GM19455 (cell line): Measurements from ENCODE around the gene PCDHGA2.
A peak's percentile ranks its signal among the peaks of the same experiment; 100 is the strongest.
"Not testable (repeated sequence)": the region's sequence is repeated elsewhere in the genome, so short reads cannot be mapped to it uniquely, and the experiment has no call there.

Experiments
- ATAC-seq: cut with Tn5 transposase; IDR thresholded peaks from one replicate; pipeline ENCODE4 v1.9.1; 2021; ENCODE audit not compliant: unreplicated experiment

The PCDHGA2 gene

GRCh38 chr5:141338538-141339306 lies at the start of gene PCDHGA2:
Gene PCDHGA2, plus strand, starts transcription at chr5:141338760.
- ATAC-seq, result no peak

GRCh38 chr5:141298376-141298775 lies 40.2 kb upstream of the PCDHGA2 start:
- no peak for ATAC-seq

GRCh38 chr5:141303756-141304155 lies 34.8 kb upstream of the PCDHGA2 start, which contains the start of gene SLC25A2:
Gene SLC25A2, minus strand, starts transcription at chr5:141304049. Its CDS starts 184 bp downstream, at chr5:141303865.
- ATAC-seq, result no peak

- no peak for ATAC-seq
These were observed 31.9 kb upstream of the PCDHGA2 start for GRCh38 chr5:141306630-141307029.

GRCh38 chr5:141313711-141314110 lies 24.8 kb upstream of the PCDHGA2 start:
- ATAC-seq, result no peak

- ATAC-seq, result not testable (repeated sequence)
These were observed 21.6 kb upstream of the PCDHGA2 start for GRCh38 chr5:141316963-141317362.

GRCh38 chr5:141319202-141319601 lies 19.4 kb upstream of the PCDHGA2 start:
- ATAC-seq, result no peak

GRCh38 chr5:141319699-141320098 lies 18.9 kb upstream of the PCDHGA2 start:
- no peak for ATAC-seq

GRCh38 chr5:141320225-141321169 lies 18.1 kb upstream of the PCDHGA2 start, which contains the start of gene TAF7:
Gene TAF7, minus strand, starts transcription at chr5:141320784. Its CDS starts 740 bp downstream, at chr5:141320044.
- ATAC-seq, result peak; percentile 94

GRCh38 chr5:141322261-141322660 lies 16.3 kb upstream of the PCDHGA2 start:
- ATAC-seq, result no peak

GRCh38 chr5:141326088-141326854 lies 12.3 kb upstream of the PCDHGA2 start:
- ATAC-seq, result peak; percentile 96

GRCh38 chr5:141328231-141328630 lies 10.3 kb upstream of the PCDHGA2 start:
- ATAC-seq, result no peak

- no peak for ATAC-seq
These were observed 8.1 kb upstream of the PCDHGA2 start, which contains the start of gene PCDHGA1 for GRCh38 chr5:141330299-141331080. Gene PCDHGA1, plus strand, starts transcription at chr5:141330514.

GRCh38 chr5:141332571-141332970 lies 6.0 kb upstream of the PCDHGA2 start:
- not testable (repeated sequence) for ATAC-seq

GRCh38 chr5:141340781-141341354 lies 2.3 kb downstream of the PCDHGA2 start:
- ATAC-seq, result not testable (repeated sequence)

GRCh38 chr5:141342773-141343172 lies 4.2 kb downstream of the PCDHGA2 start:
- no peak for ATAC-seq

GRCh38 chr5:141343242-141343952 lies 4.8 kb downstream of the PCDHGA2 start, which contains the start of gene PCDHGA3:
Gene PCDHGA3, plus strand, starts transcription at chr5:141343829. Its CDS starts 205 bp downstream, at chr5:141344034.
- no peak for ATAC-seq

- no peak for ATAC-seq
These were observed 5.4 kb downstream of the PCDHGA2 start for GRCh38 chr5:141343953-141344463.

GRCh38 chr5:141345327-141345726 lies 6.8 kb downstream of the PCDHGA2 start:
- no peak for ATAC-seq
